Neural progenitor cell (in vitro differentiated cells): ENCODE data around the gene KCNQ1.

Experiments used
- EZH2 ChIP-seq: fragments of 200-600 bp; sonication (generic); IDR thresholded peaks from 2 replicates; pipeline ENCODE4 v1.6.1; 2017; ENCODE audit warnings: antibody characterized with exemption, mild to moderate bottlenecking, moderate library complexity
- EZH2phosphoT487 ChIP-seq: fragments of 200-600 bp; sonication (generic); IDR thresholded peaks from 2 replicates; pipeline ENCODE4 v1.6.1; 2017; ENCODE audit warnings: antibody characterized with exemption
- TF ChIP-seq, protein P1 (sequence below): fragments of 200-600 bp; sonication (generic); IDR thresholded peaks from 2 replicates; pipeline ENCODE4 v1.5.1; 2017; ENCODE audit warnings: antibody characterized with exemption, mild to moderate bottlenecking

DNA sequence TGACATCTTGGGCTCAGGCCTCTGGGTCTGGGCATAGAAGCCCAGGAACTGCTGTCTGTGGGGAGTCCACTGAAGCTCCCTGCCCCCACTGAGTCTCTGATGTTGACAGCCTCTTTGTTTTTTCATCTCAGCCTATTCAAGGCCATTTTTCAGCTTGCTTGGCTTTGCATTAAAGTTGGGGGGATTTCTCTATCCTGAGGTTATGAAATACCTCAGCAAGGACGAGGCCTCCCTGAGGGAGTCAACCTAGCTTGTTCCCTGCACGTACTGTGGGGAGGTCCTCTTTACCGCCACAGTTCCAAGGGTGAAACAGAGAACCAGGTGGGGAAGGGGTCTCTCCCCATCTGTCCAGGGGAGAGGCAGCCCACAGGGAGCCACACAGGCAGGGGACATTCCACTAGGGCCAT is 246.6 kb downstream of the KCNQ1 start:
- TF ChIP-seq EZH2: no peak
- TF ChIP-seq, protein P1, sequence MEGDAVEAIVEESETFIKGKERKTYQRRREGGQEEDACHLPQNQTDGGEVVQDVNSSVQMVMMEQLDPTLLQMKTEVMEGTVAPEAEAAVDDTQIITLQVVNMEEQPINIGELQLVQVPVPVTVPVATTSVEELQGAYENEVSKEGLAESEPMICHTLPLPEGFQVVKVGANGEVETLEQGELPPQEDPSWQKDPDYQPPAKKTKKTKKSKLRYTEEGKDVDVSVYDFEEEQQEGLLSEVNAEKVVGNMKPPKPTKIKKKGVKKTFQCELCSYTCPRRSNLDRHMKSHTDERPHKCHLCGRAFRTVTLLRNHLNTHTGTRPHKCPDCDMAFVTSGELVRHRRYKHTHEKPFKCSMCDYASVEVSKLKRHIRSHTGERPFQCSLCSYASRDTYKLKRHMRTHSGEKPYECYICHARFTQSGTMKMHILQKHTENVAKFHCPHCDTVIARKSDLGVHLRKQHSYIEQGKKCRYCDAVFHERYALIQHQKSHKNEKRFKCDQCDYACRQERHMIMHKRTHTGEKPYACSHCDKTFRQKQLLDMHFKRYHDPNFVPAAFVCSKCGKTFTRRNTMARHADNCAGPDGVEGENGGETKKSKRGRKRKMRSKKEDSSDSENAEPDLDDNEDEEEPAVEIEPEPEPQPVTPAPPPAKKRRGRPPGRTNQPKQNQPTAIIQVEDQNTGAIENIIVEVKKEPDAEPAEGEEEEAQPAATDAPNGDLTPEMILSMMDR: no peak
- TF ChIP-seq EZH2phosphoT487: no peak
